Activated T-helper 1 cell treated with anti-CD3 and anti-CD28 coated beads, Interleukin-2, amount 50 U/mL, for 16 hours (primary cell): Measurements from ENCODE around the gene ZBED6.
"Not testable (repeated sequence)": the region's sequence is repeated elsewhere in the genome, so short reads cannot be mapped to it uniquely, and the experiment has no call there.

Experiments used
- DNase-seq, 2 donors: peaks; one replicate each; pipeline ENCODE4 v3.0.0-alpha.2; 2020; ENCODE audit warnings: low read depth in 1 of 2, low spot score in 1 of 2

Gene ZBED6, protein sequence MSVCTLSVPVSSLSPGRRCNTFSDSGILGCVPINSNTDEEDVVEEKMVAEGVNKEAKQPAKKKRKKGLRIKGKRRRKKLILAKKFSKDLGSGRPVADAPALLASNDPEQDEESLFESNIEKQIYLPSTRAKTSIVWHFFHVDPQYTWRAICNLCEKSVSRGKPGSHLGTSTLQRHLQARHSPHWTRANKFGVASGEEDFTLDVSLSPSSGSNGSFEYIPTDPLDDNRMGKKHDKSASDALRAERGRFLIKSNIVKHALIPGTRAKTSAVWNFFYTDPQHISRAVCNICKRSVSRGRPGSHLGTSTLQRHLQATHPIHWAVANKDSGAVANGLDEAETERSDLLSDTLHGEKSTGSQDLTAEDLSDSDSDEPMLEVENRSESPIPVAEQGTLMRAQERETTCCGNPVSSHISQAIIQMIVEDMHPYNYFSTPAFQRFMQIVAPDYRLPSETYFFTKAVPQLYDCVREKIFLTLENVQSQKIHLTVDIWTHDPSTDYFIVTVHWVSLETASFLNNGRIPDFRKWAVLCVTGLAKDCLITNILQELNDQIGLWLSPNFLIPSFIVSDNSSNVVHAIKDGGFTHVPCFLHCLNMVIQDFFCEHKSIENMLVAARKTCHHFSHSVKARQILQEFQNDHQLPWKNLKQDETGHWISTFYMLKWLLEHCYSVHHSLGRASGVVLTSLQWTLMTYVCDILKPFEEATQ (N-terminal part only)

DNA sequence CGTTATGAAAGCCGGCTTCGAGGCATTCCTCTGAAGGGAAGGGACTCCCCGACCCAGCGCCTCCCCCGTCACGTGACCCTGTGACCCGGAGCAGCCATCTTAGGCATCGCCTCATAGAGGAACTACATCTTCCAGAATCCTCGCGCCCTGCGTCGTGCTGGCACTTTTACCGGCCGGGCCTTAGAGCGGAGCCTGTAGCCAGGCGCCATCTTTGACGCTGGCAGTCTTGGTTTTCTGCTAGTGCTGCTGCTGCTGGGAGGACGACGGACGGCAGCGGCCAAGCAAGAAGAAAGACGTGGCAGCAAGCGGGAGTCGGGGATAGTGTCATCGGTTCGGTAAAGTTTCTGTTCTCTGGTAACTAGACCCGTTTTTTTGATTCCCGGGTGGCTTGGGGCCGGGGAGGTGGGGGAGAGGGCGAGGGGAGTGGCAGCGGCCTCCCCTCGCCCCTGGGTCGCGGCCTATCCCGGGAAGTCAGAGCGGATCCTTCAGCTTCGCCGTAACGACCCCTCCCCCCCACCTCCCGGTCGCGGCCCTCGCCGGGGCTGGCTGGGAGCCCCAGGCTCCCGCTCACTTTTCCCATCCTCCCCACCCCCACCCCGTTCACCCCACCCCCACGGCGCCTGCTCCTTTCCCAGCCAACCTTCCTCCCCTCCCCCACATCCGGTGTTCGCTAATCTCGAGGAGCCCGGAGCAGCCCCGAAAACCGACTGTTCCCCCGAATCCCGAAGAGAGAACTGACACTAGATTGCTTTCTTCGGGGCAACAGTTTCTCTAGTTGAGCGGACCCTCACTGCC lies at the start of gene ZBED6, which contains the start of gene ZC3H11A:
Gene ZBED6 (plus strand): TSS at position 183 of the 795 bp plus-strand sequence. CDS start 1,900 bp downstream, outside the sequence.
Gene ZC3H11A (plus strand): TSS at position 183 of the 795 bp plus-strand sequence. CDS start 21,448 bp downstream, outside the sequence.
- peak; percentile 97 for DNase-seq

DNA sequence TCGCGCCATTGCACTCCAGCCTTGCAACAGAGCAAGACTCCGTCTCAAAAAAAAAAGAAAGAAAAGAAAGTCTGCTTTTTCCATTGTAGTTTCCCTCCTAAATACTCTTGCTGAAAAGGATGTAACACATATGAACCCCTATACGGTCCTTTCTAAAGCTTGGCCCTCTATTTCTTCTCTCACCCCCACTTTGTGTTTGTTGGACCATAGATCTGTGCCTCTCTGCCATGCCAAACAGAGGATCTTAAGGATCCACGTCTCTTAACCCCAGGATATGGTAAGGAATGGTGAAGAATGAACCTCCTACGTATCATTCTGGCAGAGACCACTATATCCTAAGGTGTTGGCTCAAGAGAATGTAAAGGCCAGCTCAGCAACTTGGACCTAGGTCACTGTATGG lies 49.1 kb upstream of the ZBED6 start:
- DNase-seq: no peak

DNA sequence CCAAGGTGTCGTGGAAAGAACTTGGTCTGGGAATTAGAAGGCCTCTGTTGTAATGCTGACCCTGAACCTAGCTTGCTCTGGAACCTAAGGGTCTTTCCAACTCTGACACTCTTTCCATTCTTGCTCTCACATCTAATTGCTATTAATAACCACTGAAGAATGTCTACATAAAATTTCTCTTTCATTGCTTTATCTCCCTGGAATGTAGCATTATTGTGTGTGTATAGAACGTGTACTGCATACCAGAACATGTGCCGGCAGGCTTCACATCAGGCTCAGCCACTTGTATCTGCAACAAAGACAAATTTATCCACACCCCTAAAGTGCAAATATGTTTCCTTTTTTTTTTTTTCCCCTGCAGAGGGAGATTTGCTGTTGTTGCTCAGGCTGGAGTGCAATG lies 44.4 kb upstream of the ZBED6 start:
- DNase-seq: no peak

DNA sequence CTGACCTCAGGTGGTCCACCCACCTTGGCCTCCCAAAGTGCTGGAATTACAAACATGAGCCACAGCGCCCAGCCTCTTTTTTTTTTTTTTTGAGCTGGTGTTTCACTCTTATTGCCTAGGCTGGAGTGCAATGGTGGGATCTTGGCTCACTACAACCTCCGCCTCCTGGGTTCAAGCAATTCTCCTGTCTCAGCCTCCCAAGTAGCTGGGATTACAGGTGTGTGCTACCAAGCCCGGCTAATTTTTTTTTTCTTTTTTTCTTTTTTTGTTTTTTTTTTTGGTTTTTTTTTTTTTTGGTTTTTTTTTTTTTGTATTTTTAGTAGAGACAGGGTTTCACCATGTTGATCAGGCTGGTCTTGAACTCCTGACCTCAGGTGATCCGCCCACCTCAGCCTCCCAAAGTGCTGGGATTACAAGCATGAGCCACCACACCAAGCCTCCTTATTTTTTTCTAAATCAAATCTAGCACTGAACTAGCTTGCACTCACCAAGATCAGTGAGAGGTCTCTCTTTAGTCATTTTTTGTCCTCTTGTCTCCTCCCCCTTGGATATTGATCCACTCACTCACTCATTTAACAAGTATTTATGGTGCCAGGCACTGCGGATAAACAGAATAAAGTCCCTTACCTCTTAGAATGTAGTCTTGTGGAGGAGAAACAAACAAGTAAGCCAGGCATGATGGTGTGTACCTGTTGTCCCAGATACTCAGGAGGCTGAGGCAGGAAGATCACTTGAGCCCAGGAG lies 43.6 kb upstream of the ZBED6 start:
- DNase-seq: not testable (repeated sequence)

DNA sequence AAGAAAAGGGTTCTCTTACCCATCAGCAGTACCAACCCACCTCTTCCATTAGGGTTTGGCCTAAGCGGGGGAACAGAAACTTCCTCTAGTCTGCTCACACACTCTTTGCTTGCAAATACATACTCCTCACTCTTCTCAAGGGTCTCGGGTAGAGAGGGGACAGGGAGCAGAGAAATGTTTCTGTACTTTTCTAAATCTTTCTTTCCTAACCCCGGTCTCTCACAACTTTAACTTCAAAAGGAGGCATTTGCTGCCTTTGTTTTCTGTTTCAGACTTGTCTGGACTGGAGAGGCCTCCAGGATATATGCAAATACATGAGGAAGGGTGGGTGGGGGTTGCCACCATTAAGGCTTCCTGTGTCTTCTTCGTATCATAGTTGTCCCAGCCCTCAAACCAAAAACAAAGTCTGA lies 41.0 kb upstream of the ZBED6 start:
- DNase-seq: no peak

DNA sequence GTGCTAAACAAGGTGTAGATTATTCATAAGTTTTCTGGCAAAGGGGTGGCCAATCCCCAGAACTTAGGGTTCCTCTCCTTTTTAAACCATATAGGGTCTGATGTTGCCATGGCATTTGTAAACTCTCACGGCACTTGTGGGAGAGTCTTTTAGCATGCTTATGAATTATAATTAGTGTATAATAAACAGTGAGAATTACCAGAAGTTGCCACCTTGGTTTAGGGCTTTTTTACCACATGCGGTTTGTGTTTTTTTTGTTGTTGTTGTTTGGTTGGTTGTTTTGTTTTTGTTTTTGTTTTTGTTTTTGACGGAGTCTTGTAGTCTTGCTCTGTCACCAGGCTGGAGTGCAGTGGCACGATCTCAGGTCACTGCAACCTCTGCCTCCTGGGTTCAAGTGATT lies 39.4 kb upstream of the ZBED6 start:
- DNase-seq: no peak

DNA sequence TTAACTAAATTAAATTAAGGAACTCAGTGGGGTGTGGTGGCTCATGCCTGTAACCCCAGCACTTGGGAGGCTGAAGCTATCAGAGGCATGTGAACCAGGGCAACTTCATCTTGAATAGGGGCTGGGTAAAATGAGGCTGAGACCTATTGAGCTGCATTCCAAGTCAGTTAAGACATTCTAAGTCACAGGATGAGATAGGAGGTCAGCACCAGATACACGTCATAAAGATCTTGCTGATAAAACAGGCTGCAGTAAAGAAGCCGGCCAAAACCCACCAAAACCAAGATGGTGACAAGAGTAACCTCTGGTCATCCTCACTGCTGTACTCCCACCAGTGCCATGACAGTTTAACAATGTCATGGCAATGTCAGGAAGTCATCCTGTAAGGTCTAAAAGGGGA lies 36.7 kb upstream of the ZBED6 start:
- not testable (repeated sequence) for DNase-seq

DNA sequence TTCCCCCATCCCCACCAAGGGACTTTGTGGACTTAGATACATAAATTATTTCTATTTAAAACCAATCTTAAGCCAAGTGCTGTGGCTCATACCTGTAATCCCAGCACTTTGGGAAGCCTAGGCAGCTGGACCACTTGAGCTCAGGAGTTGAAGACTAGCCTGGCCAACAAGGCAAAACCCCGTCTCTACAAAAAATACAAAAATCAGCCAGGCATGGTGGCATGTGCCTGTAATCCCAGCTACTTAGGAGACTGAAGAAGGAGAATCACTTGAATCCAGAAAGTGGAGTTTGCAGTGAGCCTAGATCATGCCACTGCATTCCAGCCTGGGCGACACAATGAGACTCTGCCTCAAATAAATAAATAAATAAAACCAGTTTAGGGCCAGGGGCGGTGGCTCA lies 34.9 kb upstream of the ZBED6 start:
- DNase-seq: no peak

DNA sequence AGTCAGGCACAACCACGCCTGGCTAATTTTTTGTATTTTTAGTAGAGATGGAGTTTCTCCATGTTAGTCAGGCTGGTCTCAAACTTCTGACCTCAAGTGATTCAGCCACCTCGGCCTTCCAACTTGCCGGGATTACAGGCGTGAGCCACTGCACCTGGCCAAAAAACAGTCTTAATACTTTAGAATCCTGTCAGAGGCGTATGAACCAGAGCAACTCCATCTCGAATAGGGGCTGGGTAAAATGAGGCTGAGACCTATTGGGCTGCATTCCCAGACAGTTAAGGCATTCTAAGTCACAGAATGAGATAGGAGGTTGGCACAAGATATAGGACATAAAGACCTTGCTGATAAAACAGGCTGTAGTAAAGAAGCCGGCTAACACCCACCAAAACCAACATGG lies 33.5 kb upstream of the ZBED6 start:
- not testable (repeated sequence) for DNase-seq

DNA sequence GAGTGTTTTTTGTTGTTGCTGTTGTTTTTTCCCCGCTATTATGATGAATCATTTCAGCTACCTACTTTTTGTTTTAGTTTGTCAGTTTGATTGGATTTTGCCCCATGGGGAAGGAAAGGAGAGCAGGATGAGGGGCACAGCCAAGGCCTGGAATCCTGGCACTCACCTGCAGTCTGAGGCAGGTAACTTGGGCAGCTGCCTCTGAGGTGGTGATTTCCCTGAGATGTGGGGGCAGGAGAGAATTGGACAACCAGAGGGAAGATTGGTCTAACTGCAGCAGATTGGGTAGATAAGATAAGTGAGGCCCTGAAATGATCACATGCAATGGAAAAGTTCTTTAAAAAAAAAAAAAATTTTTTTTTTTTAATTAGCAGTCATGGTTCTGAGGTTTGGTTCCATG lies 31.9 kb upstream of the ZBED6 start:
- no peak for DNase-seq

DNA sequence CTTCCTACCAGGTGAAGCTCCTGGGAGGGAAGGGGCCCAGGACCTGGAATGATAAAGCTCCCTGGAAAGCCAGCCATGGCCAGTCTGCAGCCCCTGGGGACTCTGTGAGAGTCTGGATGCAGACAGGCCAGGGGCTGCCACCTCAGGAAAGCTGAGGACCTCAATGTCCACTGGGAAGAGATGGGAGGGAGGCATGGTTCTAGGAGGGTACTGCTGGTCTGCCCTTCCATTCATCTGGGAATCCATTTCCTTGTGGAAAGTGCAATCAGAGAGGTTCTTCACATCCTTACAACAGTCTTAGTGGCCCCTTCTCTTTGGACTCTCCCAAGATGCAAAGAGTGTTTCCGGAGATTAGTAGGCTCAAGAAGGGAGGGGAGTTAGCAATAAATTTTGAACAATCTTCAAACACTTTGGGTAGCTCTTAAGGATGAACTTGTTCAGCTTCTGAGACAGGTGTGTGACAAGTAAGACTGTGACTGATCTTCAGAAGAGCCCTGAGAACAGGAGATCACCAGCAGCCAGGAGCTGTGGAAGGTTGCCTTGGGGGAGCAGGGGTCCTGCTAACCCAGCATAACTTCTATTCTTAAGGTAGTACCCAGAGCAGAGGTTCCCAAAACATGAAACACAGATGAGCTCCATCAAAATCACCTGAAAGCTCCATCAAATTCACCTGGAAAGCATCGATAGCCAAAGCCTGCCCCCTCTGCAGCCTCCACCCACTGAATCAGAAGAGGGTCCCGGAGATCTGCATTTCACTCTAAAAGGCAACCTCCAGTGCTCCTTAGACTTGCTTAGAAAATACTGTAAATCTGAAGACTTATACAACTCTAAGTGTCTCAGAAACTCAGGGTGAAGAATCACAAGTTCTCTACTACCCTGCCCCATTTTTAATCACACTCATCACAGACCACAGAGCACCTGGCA lies 31.1 kb upstream of the ZBED6 start:
- no peak for DNase-seq

DNA sequence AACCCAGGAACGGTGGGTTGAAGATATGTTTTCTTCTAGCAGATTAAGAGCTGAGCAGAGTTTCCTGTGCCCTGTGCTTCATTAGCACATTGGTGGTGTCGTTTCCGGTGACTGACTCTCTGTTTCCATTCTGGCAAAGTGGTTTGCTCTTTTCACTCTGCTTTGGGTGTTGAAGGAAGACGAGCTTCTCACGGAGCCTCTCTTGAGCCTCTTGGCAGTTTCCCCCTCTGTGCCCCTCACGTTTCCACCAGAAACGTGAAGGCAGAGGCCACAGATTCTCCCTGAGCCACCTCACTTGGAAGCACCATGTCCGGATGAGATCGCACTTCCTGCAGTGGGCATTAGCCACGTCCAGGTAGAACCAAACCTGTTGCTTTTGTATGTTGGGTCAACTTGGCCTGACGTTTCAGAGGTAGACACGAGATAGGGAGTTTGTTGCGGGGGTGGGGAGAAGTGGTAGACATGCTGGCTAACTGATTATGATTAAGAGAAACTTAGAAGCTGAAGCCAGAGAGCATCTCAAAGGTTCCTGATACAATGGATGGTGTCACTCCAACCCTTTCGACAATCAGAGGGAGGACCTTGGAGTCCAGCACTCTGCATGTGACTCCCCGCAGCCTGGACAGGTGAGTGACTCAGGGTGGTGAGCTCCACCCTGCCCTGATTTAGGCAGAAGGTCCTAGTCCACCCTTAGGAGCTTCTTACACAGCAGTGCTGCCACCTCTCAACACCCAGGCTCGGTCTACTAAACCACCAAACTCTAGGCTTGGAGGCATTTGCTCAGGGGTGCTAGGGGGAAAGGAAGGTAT lies 30.2 kb upstream of the ZBED6 start, which contains the start of gene LAX1:
Gene LAX1 (plus strand): TSS at position 155 of the 809 bp plus-strand sequence. CDS start 383 bp downstream, at position 538.
- peak; percentile 48 to 67 for DNase-seq

DNA sequence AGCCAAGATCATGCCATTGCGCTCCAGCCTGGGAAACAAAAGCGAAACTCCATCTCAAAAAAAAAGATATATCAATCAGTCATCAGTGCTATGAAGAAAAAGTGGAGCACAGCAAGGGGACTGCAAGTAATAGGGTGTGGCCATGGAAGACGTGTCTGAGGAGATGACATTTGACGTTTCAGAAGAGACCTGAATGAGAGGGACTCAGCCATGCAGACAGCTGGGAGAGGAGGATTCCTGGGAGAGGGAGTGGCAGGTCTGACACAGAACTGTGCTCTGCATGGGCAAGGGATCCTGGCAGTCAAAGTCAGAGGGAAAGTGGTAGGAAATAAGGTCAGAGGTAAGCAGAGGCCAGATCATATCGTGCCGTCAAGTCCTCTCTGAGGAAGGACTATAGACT lies 27.2 kb upstream of the ZBED6 start:
- no peak for DNase-seq

DNA sequence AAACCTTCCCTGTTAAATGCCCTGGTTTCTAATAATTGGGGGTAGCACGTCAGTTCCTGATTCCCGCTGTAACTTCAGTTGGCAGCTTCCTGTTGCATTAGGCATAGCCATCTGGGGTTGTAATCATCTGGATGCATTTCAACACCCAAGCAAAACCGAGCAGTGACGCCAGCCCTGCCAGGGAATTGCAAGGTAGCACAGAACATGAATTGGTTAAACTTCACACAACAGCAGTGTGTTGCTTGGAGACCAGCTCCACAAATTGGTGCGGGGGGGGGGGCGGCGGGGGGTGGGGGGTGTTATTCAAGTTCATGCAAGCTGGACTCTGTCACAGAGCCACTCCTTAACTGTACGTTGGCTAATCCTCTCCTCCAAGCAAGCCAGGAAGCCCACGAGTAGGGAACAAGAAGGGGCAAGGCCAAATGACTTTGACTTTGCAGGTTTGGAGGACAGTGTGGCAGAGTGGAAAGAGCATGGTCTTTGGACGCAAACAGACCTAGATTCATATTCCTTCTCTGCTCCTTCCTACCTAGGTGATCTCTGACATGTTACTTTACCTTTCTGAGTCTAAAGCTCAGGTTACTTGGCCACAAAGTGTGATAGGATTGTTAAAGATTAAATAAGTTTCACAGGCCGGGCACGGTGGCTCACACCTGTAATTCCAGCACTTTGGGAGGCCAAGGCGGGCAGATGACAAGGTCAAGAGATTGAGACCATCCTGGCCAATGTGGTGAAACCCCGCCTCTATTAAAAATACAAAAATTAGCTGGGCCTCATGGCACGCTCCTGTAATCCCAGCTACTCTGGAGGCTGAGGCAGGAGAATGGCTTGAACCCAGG lies 25.7 kb upstream of the ZBED6 start:
- DNase-seq: no peak

DNA sequence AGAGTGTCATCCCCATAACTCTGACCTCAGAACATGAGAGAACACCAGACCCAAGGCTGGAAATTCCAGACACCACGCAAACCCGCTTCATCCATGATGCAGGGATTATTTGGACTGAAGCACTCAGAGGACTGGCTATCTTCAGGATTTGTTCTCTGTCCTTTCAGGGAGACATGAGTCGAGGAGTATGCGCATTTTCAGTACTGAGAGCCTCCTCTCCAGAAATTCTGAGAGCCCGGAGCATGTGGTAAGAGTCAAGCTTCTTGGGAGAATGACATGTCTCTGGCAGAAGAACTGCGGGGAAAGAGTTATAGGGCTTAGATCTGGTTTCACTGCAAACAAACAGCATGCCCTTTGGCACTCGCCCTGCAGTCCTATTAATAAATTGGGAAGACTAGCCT lies 23.5 kb upstream of the ZBED6 start:
- DNase-seq: no peak

DNA sequence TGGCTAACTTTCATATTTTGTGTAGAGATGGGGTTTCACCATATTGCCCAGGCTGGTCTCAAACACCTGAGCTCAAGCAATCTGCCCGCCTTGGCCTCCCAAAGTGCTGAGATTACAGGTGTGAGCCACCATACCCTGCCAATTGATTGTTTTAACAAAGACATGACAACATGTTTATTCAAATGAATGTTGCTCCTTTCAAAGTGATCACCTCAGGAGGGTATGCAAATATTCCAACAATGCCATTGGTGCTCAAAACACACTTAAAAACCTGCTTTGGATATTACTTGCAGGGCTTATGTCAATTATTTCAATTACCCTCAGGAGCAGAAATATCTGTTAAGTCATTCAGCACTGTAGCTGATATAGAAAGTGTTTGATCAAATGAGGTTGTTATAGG lies 22.6 kb upstream of the ZBED6 start:
- DNase-seq: no peak

DNA sequence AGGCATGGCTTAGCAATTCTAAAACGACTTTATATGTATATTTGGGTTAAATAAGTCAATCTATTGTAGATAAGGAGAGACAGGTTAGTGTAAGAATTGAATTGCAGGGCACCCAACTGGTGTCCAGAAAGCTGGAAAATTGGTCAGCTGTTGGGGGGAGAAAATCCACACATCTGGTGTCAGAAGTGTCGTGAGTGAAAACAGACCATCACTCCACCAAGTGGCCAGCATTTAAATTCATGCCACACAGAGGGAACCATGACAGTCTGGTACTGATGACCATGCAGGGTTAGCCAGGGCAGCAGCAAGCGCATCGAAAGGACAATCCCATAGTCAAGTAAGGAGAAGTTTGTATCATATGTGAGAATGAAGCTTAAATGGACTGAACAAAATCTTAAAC lies 18.8 kb upstream of the ZBED6 start:
- DNase-seq: no peak

DNA sequence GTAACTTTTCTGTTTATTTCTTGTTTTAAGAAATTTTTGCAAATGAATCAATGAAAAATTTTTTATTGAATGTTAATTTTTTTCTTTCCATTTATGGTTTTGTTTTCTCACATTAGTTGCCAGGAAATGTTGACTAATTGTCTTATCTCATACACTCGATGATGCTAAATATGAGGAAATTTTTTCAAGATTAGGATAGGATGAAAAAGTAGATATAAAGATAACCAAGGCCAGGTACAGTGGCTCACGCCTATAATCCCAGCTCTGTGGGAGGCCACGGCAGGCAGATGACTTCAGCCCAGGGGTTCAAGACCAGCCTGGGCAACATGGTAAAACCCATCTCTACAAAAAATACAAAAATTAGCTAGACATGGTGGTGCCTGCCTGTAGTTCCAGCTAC lies 17.8 kb upstream of the ZBED6 start:
- DNase-seq: no peak
